Measurements from ENCODE around the gene HOXA4.

- TF ChIP-seq CTCF (IDR thresholded peaks at IDR 0.05): no peak
- peak in 1 of 2 donors; percentile 45 for TF ChIP-seq POLR2A (IDR thresholded peaks at IDR 0.05)
- TF ChIP-seq EP300 (IDR thresholded peaks at IDR 0.05): no peak
Measured at GRCh38 chr7:27155816-27156507, 25.4 kb upstream of the HOXA4 start.
